HUES6 (cell line): ENCODE results near the gene ASCL3.
"Not testable (repeated sequence)": the region's sequence is repeated elsewhere in the genome, so short reads cannot be mapped to it uniquely, and the experiment has no call there.

Experiments used
- H3K27ac ChIP-seq: 2 replicates; pipeline ENCODE4 v1.7.0; 2013; ENCODE audit warnings: low read depth, mild to moderate bottlenecking, low read length, inconsistent platforms
- H3K27me3 ChIP-seq: 2 replicates; pipeline ENCODE4 v1.6.1; 2013; ENCODE audit warnings: low read length; ENCODE audit not compliant: control insufficient read depth, insufficient read depth
- H3K36me3 ChIP-seq: 2 replicates; pipeline ENCODE4 v1.6.1; 2013; ENCODE audit warnings: low read length; ENCODE audit not compliant: control insufficient read depth, insufficient read depth
- H3K4me1 ChIP-seq: 2 replicates; pipeline ENCODE4 v1.6.1; 2013; ENCODE audit warnings: low read length; ENCODE audit not compliant: control insufficient read depth, insufficient read depth
- H3K4me3 ChIP-seq: 2 replicates; pipeline ENCODE4 v1.5.1; 2013; ENCODE audit warnings: low read depth, low read length
- H3K9ac ChIP-seq: one replicate; pipeline ENCODE4 v1.6.1; 2013; ENCODE audit warnings: mild to moderate bottlenecking, low read length
- H3K9me3 ChIP-seq: 2 replicates; pipeline ENCODE4 v1.6.1; 2013; ENCODE audit warnings: low read depth, low read length; ENCODE audit not compliant: control insufficient read depth, insufficient read depth

Gene ASCL3

GRCh38 chr11:8942518-8943066 is at the start of gene ASCL3:
TSS of gene ASCL3 (minus strand) at chr11:8943016. CDS start at chr11:8938161, 4,855 bp downstream.
- no peaks in the 10 kb centered on the region for H3K4me1 ChIP-seq
- no peaks in the 10 kb centered on the region for H3K27me3 ChIP-seq
- no peak within 1 kb of the TSS for H3K4me3 ChIP-seq
- no peaks in the 10 kb centered on the region for H3K36me3 ChIP-seq
- H3K9me3 ChIP-seq: no peaks in the 10 kb centered on the region
- H3K9ac ChIP-seq: no peak within 1 kb of the TSS
- H3K27ac ChIP-seq: no peak within 1 kb of the TSS

DNA sequence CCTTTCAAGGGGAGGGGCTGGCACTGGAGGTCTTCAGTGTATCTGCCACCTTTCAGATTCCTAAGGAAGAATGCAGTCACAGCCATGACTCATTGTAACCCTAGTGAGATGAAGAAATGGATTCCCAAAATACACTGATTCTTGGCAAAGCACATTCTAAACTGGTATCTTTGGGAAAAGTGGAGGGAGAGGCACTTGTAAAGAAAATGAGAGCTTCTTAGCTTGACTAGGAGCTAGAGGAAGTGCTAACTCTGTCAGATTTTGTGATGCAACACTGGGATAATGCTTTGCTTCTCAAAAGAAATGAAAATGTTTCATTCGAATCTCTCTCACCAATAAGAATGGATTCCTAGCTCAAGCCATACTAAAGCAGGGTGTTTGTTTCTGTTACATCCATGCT is 46.6 kb upstream of the ASCL3 start:
- Histone ChIP-seq H3K27me3 (no peaks in the 10 kb centered on the region), H3K9me3 (no peaks in the 10 kb centered on the region), H3K27ac (no peak overlapping the region), H3K4me1 (peaks cover 7% of the 10 kb centered on the region), H3K9ac (no peak overlapping the region), H3K4me3 (no peak overlapping the region), H3K36me3 (no peaks in the 10 kb centered on the region)

DNA sequence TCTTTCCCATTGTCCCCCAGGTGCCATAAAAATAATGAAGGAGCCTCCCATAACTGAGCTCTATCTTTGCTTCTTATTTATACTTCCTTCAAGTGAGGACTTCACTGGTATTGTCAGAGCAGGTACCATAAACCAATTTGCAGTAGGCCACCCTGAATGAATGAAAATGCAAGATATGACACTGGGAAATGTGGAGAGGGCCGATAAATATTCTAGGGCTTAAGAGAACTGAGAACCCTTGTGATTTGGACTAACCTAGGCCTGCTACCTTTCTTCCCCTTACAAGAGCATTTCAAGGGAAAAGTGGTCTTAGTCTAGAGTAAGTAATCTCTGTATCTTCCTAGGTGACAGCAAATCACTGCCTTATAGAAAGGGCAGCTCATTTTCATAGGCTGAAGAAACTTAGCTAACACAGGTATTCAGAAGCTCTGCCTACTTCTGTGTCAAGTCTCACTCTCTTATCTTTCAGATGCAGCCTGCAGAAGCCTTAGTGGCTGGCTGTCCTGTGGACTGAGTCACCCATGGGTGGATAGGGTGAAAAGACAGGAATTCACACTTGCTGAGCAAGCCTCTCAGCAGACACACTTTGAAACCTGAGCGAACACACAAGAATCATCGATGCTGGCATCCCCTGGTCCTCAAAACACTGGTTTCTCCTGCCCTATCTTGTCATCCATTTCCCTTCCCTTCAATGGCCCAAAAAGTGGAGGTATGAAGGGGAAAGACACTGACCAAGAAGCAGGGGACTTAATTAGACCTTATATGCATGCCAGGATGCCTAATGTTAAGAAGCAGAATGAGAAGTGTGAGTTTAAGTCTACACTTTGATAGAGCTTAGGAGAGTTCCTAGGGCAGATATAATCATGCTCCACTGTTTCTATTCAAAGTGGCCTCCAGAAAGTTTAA is 45.8 kb upstream of the ASCL3 start:
- Histone ChIP-seq H3K36me3 (no peaks in the 10 kb centered on the region), H3K27ac (no peak overlapping the region), H3K4me3 (no peak overlapping the region), H3K9me3 (no peaks in the 10 kb centered on the region), H3K27me3 (no peaks in the 10 kb centered on the region), H3K9ac (no peak overlapping the region), H3K4me1 (peaks cover 7% of the 10 kb centered on the region)

- Histone ChIP-seq H3K36me3 (no peaks in the 10 kb centered on the region), H3K9me3 (no peaks in the 10 kb centered on the region), H3K4me1 (peaks cover 7% of the 10 kb centered on the region), H3K4me3 (no peak overlapping the region), H3K27ac (no peak overlapping the region), H3K9ac (no peak overlapping the region), H3K27me3 (no peaks in the 10 kb centered on the region)
These were observed 44.6 kb upstream of the ASCL3 start for GRCh38 chr11:8987446-8987845.

DNA sequence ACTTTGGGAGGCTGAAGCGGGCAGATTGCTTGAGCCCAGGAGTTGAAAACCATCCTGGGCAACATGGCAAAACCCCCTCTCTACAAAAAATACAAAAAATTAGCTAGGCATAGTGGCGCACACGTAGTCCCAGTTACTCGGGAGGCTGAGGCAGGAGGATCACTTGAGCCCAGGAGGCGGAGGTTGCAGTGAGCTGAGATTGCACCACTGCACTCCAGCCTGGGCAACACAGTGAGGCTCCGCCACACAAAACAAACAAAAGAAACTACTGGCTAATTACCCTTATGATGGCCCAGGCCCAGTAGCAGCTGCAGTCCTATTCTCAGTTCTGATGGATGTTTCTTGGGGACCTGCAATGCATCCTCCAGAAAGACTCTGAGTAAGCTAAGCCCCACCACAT is 44.0 kb upstream of the ASCL3 start:
- H3K9me3 ChIP-seq, H3K27ac ChIP-seq, H3K4me3 ChIP-seq, H3K36me3 ChIP-seq, H3K9ac ChIP-seq, H3K4me1 ChIP-seq, H3K27me3 ChIP-seq: not testable (repeated sequence)

DNA sequence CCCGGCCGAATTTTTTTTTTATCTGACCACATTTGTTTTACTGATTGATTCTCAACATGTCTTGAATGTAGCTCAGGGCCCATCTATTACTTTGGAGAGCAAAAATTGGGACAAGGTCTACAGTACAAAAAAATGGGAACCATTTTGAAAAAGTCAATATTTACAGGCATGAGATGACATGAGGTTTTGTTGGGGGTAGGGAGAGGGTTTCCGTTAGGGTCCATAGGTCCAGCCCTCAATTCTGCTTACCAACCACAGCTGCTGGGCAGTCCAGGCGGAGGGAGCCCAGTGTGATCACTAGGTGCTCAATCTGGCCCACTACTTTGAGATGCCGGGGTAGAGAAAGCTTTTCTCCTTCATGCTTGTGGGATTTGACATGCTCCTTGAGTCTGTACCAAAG is 42.6 kb upstream of the ASCL3 start:
- peaks cover 7% of the 10 kb centered on the region for H3K4me1 ChIP-seq
- H3K9ac ChIP-seq: no peak overlapping the region
- H3K36me3 ChIP-seq: no peaks in the 10 kb centered on the region
- H3K4me3 ChIP-seq: no peak overlapping the region
- H3K9me3 ChIP-seq: no peaks in the 10 kb centered on the region
- H3K27ac ChIP-seq: no peak overlapping the region
- no peaks in the 10 kb centered on the region for H3K27me3 ChIP-seq

DNA sequence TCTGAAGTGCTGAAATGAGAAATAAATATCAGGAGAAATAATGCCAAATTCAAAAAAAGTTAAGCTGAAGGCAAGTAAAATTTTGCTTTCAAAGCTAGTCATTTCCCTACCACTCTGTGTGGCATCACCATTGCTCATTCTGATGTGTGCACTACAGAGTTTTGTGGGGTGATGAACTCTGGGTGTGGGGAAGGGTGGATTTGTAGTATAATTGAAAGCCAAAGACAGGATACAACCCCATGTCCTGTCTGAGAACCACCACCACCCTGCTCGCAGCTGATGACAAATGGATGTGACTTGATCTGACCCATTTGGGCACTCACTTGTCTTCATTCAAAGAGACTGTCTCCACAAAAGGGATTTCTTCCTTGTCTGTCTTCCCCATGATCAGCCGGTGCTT is 40.7 kb upstream of the ASCL3 start:
- H3K9ac ChIP-seq: no peak overlapping the region
- H3K27me3 ChIP-seq: no peaks in the 10 kb centered on the region
- no peak overlapping the region for H3K27ac ChIP-seq
- no peak overlapping the region for H3K4me3 ChIP-seq
- H3K36me3 ChIP-seq: no peaks in the 10 kb centered on the region
- no peaks in the 10 kb centered on the region for H3K9me3 ChIP-seq
- no peaks in the 10 kb centered on the region for H3K4me1 ChIP-seq

DNA sequence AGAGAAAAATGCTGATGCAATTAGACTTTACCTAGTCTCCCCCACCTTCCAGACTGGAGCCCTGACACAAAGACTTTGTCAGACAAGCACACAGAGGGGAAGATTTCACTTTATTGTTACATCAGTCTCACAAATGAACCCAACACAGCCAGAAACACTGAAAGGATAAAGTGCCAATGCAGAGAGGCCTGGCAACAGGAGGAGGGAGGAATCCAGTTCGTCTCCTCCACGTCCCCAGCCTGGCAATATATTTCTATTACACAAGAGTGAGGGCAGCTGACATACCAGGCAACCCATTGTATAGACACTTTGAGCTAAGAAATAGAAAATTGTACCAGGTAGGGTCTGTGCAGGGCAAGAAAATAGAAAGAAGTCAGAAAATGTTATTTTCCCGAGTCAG is 37.7 kb upstream of the ASCL3 start:
- H3K27ac ChIP-seq: no peak overlapping the region
- H3K36me3 ChIP-seq: no peaks in the 10 kb centered on the region
- H3K9ac ChIP-seq: no peak overlapping the region
- no peak overlapping the region for H3K4me3 ChIP-seq
- peaks cover 3% of the 10 kb centered on the region; the same call in 1 of the 2 replicates for H3K9me3 ChIP-seq
- H3K4me1 ChIP-seq: no peaks in the 10 kb centered on the region
- H3K27me3 ChIP-seq: no peaks in the 10 kb centered on the region

- H3K4me1 ChIP-seq, H3K27me3 ChIP-seq, H3K27ac ChIP-seq, H3K9ac ChIP-seq, H3K36me3 ChIP-seq, H3K4me3 ChIP-seq, H3K9me3 ChIP-seq: not testable (repeated sequence)
These were observed 36.5 kb upstream of the ASCL3 start for GRCh38 chr11:8979365-8979764.

DNA sequence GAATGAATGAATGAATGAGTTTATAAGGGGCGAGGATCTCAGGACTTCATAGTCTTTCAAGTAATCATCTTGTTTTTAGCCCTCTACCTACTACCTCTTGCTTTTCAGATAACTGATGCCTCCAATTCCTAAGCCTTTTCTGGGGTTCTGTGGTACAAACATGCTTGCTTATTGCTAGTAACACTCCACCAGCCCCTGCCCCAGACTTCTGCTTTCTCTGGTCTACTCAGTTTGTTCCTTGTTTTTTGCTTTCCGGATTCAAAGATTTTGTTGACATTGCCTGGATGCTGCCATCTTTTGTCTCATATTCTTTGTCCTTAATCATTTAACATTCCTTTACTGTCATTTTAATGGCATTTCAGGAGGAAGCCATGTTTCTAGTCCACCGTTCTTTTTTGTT is 30.3 kb upstream of the ASCL3 start:
- H3K27ac ChIP-seq: no peak overlapping the region
- no peaks in the 10 kb centered on the region for H3K36me3 ChIP-seq
- no peak overlapping the region for H3K9ac ChIP-seq
- peaks cover 3% of the 10 kb centered on the region; the same call in 1 of the 2 replicates for H3K9me3 ChIP-seq
- H3K27me3 ChIP-seq: no peaks in the 10 kb centered on the region
- no peak overlapping the region for H3K4me3 ChIP-seq
- no peaks in the 10 kb centered on the region for H3K4me1 ChIP-seq

- Histone ChIP-seq H3K9ac (no peak overlapping the region), H3K9me3 (peaks cover under 1% of the 10 kb centered on the region; the same call in 1 of the 2 replicates), H3K4me1 (no peaks in the 10 kb centered on the region), H3K4me3 (no peak overlapping the region), H3K27me3 (no peaks in the 10 kb centered on the region), H3K36me3 (no peaks in the 10 kb centered on the region; the same call in 1 of the 2 replicates), H3K27ac (no peak overlapping the region)
These were observed 29.1 kb upstream of the ASCL3 start for GRCh38 chr11:8971924-8972316.
